Erythroblast (primary cell): ENCODE data around the gene SOX21.

ENCODE experiments used
- GATA1 ChIP-seq: IDR thresholded peaks from 2 replicates; pipeline ENCODE4 v1.6.1; 2011; ENCODE audit warnings: low read depth, mild to moderate bottlenecking, control low read depth, low read length, moderate library complexity
- POLR2A ChIP-seq: IDR thresholded peaks from 2 replicates; pipeline ENCODE4 v1.6.1; 2011; ENCODE audit warnings: mild to moderate bottlenecking, low read length

- TF ChIP-seq POLR2A (no peak), GATA1 (no peak)
Observed at GRCh38 chr13:94758436-94758960, 46.2 kb upstream of the SOX21 start.
